GM18858 (cell line): ENCODE measurements around the gene ESR2.
"Not testable (repeated sequence)": the region's sequence is repeated elsewhere in the genome, so short reads cannot be mapped to it uniquely, and the experiment has no call there.

Experiments
- ATAC-seq: cut with Tn5 transposase; IDR thresholded peaks from one replicate; pipeline ENCODE4 v1.9.1; 2021; ENCODE audit not compliant: unreplicated experiment

The ESR2 gene

GRCh38 chr14:64049616-64050381 lies 244.4 kb downstream of the ESR2 start:
- ATAC-seq = no peak

GRCh38 chr14:64045091-64045490 lies 249.1 kb downstream of the ESR2 start:
- ATAC-seq = no peak

GRCh38 chr14:64043296-64043695 lies 250.9 kb downstream of the ESR2 start:
- not testable (repeated sequence) for ATAC-seq

GRCh38 chr14:64040044-64040443 lies 254.1 kb downstream of the ESR2 start:
- no peak for ATAC-seq

- ATAC-seq = no peak
Measured at GRCh38 chr14:64038841-64039542, 255.2 kb downstream of the ESR2 start.

GRCh38 chr14:64037869-64038745 lies 256.1 kb downstream of the ESR2 start:
- ATAC-seq = not testable (repeated sequence)

- ATAC-seq = no peak
Measured at GRCh38 chr14:64035143-64035542, 259.0 kb downstream of the ESR2 start.
